GM15510 (cell line): ENCODE results near the gene RPS6KA6.

Experiments used
- POLR2A ChIP-seq: IDR thresholded peaks from 3 replicates; pipeline ENCODE4 v1.6.1; 2011; ENCODE audit warnings: borderline replicate concordance; ENCODE audit not compliant: insufficient read length; ENCODE audit errors: extremely low read depth

The RPS6KA6 gene

GRCh38 chrX:84182516-84182915 lies 5.5 kb downstream of the RPS6KA6 start:
- TF ChIP-seq POLR2A: no peak

- no peak for TF ChIP-seq POLR2A
These were observed 12.0 kb downstream of the RPS6KA6 start for GRCh38 chrX:84175958-84176357.

- TF ChIP-seq POLR2A: no peak
These were observed 12.7 kb downstream of the RPS6KA6 start for GRCh38 chrX:84175274-84175673.

GRCh38 chrX:84174348-84174747 lies 13.7 kb downstream of the RPS6KA6 start:
- TF ChIP-seq POLR2A: no peak

GRCh38 chrX:84170931-84171330 lies 17.1 kb downstream of the RPS6KA6 start:
- TF ChIP-seq POLR2A: no peak

- TF ChIP-seq POLR2A: no peak
These were observed 19.4 kb downstream of the RPS6KA6 start for GRCh38 chrX:84168574-84168973.

GRCh38 chrX:84168095-84168494 lies 19.9 kb downstream of the RPS6KA6 start:
- no peak for TF ChIP-seq POLR2A

GRCh38 chrX:84165711-84166110 lies 22.3 kb downstream of the RPS6KA6 start:
- no peak for TF ChIP-seq POLR2A

- TF ChIP-seq POLR2A: no peak
These were observed 25.6 kb downstream of the RPS6KA6 start for GRCh38 chrX:84162401-84162800.

- no peak for TF ChIP-seq POLR2A
These were observed 26.4 kb downstream of the RPS6KA6 start for GRCh38 chrX:84161641-84162040.

GRCh38 chrX:84160736-84161135 lies 27.3 kb downstream of the RPS6KA6 start:
- no peak for TF ChIP-seq POLR2A

- TF ChIP-seq POLR2A: no peak
These were observed 31.2 kb downstream of the RPS6KA6 start for GRCh38 chrX:84156821-84157220.

- TF ChIP-seq POLR2A: no peak
These were observed 32.1 kb downstream of the RPS6KA6 start for GRCh38 chrX:84155938-84156337.

- no peak for TF ChIP-seq POLR2A
These were observed 34.5 kb downstream of the RPS6KA6 start for GRCh38 chrX:84153538-84153937.

- TF ChIP-seq POLR2A: no peak
These were observed 43.0 kb downstream of the RPS6KA6 start for GRCh38 chrX:84144991-84145390.

GRCh38 chrX:84144281-84144680 lies 43.7 kb downstream of the RPS6KA6 start:
- no peak for TF ChIP-seq POLR2A

GRCh38 chrX:84133023-84133422 lies 55.0 kb downstream of the RPS6KA6 start:
- no peak for TF ChIP-seq POLR2A
